ENCODE data around the gene RIMBP2.

The RIMBP2 gene

GRCh38 chr12:130677957-130678558, 38.0 kb downstream of the RIMBP2 start:
- DNase-seq: no peak

GRCh38 chr12:130675791-130676190, 40.3 kb downstream of the RIMBP2 start:
- no peak for DNase-seq

GRCh38 chr12:130675121-130675520, 41.0 kb downstream of the RIMBP2 start:
- no peak for DNase-seq

- no peak for DNase-seq
Observed at GRCh38 chr12:130674676-130675075, 41.4 kb downstream of the RIMBP2 start.

GRCh38 chr12:130673036-130673705, 42.9 kb downstream of the RIMBP2 start:
- no peak for DNase-seq

GRCh38 chr12:130672089-130672820, 43.8 kb downstream of the RIMBP2 start:
- no peak for DNase-seq

- no peak for DNase-seq
Observed at GRCh38 chr12:130671556-130671955, 44.5 kb downstream of the RIMBP2 start.

GRCh38 chr12:130669797-130670196, 46.3 kb downstream of the RIMBP2 start:
- no peak for DNase-seq

- DNase-seq: no peak
Observed at GRCh38 chr12:130669205-130669557, 46.9 kb downstream of the RIMBP2 start.

- no peak for DNase-seq
Observed at GRCh38 chr12:130668286-130669204, 47.6 kb downstream of the RIMBP2 start.

GRCh38 chr12:130667421-130667960, 48.6 kb downstream of the RIMBP2 start:
- no peak for DNase-seq

- no peak for DNase-seq
Observed at GRCh38 chr12:130666645-130667044, 49.5 kb downstream of the RIMBP2 start.

GRCh38 chr12:130665753-130666152, 50.3 kb downstream of the RIMBP2 start:
- no peak for DNase-seq

- no peak for DNase-seq
Observed at GRCh38 chr12:130664772-130665171, 51.3 kb downstream of the RIMBP2 start.

- DNase-seq: no peak
Observed at GRCh38 chr12:130664252-130664651, 51.8 kb downstream of the RIMBP2 start.

- no peak for DNase-seq
Observed at GRCh38 chr12:130663514-130663913, 52.6 kb downstream of the RIMBP2 start.

- DNase-seq: no peak
Observed at GRCh38 chr12:130661486-130662255, 54.4 kb downstream of the RIMBP2 start.

GRCh38 chr12:130661059-130661458, 55.0 kb downstream of the RIMBP2 start:
- no peak for DNase-seq

- no peak for DNase-seq
Observed at GRCh38 chr12:130658145-130658911, 57.8 kb downstream of the RIMBP2 start.

- no peak for DNase-seq
Observed at GRCh38 chr12:130656411-130656810, 59.7 kb downstream of the RIMBP2 start.

- DNase-seq: no peak
Observed at GRCh38 chr12:130655881-130656280, 60.2 kb downstream of the RIMBP2 start.
